Measurements from ENCODE around the gene GPN2. TPM values are rescaled to one million over a fixed set of nuclear protein-coding genes. Genes with fewer than 3 reads are reported as not detected.

GPN2 gene
- polyA plus RNA-seq (2011; rRNA removed) = 28.7 and 40.3 TPM in 2 replicates
- 34.6 and 49.0 TPM in 2 replicates for polyA minus RNA-seq (2011; rRNA and poly(A)+ RNA removed)

DNA sequence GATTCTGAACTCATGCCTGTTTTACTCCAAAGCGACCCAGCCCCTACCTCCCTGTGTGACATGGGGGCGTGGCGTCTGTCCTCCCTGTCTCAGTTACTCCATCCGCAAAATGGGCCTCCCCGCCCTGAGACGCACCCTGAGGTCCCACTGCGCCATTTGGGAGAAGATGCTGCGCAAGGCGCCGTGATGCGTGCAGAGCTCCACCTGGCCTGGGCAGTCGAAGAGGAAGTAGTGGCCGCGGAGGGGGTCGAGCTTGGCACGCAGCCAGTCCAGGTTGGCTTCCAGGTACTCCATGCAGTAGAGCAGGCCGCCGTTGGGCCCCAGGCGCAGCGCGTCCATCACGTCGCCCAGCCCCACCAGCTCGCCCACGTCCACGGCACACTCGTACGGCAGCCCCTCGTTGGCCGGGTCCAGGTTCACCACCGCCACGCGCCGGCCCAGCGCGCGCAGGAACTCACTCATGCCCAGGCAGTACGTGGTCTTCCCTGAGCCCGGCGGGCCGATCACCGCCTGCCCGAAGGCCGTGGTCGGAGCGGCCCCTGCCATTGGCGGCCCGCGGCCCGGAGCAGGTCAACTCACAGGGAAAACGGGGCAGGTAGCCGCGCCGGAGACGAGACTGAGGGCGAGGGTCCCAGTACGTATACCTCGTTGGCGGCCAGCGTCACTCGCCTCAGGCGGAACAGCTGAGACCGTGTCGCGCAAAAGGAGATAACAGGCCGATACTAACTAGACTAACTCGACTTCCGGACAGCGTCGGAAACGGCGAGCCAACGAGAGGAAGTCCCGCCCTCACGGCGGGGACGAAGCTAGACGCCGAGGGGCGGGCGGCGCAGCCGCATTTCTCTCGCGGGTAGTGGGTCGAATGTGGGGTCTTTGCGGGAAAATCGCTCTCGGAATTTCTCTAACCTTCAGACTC, at the start of gene GPN2:
GPN2 (minus strand) TSS at position 733 of the 916 bp plus-strand sequence; CDS start at position 546, 187 bp downstream.
- DNase-seq (ENCODE audit: low read depth, low spot score) = no peak
- Histone ChIP-seq H3K4me3 (ENCODE audit: low read depth, low read length) (peak within 1 kb of the TSS; percentile 98), H3K27ac (ENCODE audit: low read depth, low read length) (peak within 1 kb of the TSS; percentile 80), H3K9me3 (ENCODE audit: control insufficient read depth, insufficient read depth, low read length) (peaks cover 3% of the 10 kb centered on the region; the same call in 1 of the 2 replicates), H3K27me3 (ENCODE audit: control insufficient read depth, insufficient read depth, low read length) (no peaks in the 10 kb centered on the region)
- TF ChIP-seq, protein P1, sequence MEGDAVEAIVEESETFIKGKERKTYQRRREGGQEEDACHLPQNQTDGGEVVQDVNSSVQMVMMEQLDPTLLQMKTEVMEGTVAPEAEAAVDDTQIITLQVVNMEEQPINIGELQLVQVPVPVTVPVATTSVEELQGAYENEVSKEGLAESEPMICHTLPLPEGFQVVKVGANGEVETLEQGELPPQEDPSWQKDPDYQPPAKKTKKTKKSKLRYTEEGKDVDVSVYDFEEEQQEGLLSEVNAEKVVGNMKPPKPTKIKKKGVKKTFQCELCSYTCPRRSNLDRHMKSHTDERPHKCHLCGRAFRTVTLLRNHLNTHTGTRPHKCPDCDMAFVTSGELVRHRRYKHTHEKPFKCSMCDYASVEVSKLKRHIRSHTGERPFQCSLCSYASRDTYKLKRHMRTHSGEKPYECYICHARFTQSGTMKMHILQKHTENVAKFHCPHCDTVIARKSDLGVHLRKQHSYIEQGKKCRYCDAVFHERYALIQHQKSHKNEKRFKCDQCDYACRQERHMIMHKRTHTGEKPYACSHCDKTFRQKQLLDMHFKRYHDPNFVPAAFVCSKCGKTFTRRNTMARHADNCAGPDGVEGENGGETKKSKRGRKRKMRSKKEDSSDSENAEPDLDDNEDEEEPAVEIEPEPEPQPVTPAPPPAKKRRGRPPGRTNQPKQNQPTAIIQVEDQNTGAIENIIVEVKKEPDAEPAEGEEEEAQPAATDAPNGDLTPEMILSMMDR (IDR thresholded peaks at IDR 0.05; ENCODE audit: low read depth, low read length) = no peak
- POLR2A ChIA-PET = interaction anchor here (0.6 to 2.3 kb wide), 14 partner anchors 8 to 312 kb away, joined by 3 to 24 read pairs (median 4); partner anchors contain the start of gene GPATCH3
- CTCF ChIA-PET = interaction anchor here (0.8 to 0.9 kb wide), 2 partner anchors 9 kb away, joined by 3 read pairs; no protein-coding TSS in a partner anchor

DNA sequence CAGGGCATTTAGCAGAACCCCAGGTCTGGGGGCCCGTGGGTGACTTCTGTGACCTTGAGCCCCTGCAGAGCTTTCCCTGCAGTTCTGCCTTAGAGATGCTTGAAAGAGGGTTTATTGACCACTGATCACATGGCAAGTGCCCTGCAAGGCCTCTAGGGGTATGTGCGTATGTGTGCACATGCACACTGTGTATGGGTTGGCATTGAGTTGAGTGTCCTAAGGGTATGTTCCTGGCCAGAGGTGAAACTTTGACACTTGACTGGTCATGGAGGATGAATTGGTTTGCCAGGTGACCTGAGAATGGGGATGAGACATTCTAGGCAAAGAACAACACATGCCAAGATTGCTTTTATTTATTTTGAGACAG, 48.6 kb upstream of the GPN2 start:
- CTCF ChIA-PET = interaction anchor here (0.8 kb wide), 1 partner anchor 20 kb away, joined by 3 read pairs; no protein-coding TSS in a partner anchor
- Histone ChIP-seq H3K27me3 (ENCODE audit: control insufficient read depth, insufficient read depth, low read length) (no peaks in the 10 kb centered on the region), H3K9me3 (ENCODE audit: control insufficient read depth, insufficient read depth, low read length) (no peaks in the 10 kb centered on the region), H3K4me3 (ENCODE audit: low read depth, low read length) (no peak overlapping the region), H3K27ac (ENCODE audit: low read depth, low read length) (no peak overlapping the region)
- POLR2A ChIA-PET = interaction anchor here (1.0 kb wide), 1 partner anchor 9 kb away, joined by 5 read pairs; no protein-coding TSS in a partner anchor
- no peak for DNase-seq (ENCODE audit: low read depth, low spot score)
- TF ChIP-seq, protein P1 (IDR thresholded peaks at IDR 0.05; ENCODE audit: low read depth, low read length) = no peak

DNA sequence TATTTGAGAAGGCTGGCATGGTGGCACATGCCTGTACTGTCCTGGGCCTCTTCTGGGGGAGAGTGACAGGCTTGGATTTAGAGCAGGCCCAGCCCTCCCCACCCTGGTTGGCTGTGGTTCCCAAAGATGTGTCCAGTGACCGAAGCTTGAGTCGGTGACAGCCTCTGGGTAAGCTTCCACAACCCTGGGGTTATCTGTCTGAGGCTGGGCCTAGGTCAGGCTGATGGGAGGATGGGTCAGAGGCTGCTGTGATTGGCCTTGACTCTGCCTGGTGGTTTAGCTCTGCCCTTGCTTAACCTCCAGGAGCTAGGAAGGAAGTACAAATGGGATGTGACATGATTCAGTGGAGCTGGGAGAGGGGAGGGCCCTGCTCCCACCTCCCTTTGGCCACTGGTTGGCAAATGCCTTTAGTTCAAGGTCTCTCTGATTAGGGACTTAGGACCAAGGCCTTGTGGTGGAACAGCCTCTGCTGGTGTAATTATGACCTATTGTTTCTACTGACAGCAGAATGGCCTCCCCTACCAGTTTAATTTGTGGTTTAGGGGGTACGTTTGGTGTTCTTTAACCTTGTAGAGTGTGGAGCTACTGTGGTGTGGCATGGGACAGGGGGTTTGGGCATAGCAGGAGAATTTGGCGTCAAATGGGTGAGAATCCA, 48.0 kb upstream of the GPN2 start:
- Histone ChIP-seq H3K27me3 (ENCODE audit: control insufficient read depth, insufficient read depth, low read length) (no peaks in the 10 kb centered on the region), H3K9me3 (ENCODE audit: control insufficient read depth, insufficient read depth, low read length) (no peaks in the 10 kb centered on the region), H3K4me3 (ENCODE audit: low read depth, low read length) (no peak overlapping the region), H3K27ac (ENCODE audit: low read depth, low read length) (no peak overlapping the region)
- ChIA-PET POLR2A (interaction anchor here (0.6 to 1.0 kb wide), 2 partner anchors 9 to 216 kb away, joined by 3 to 5 read pairs; no protein-coding TSS in a partner anchor), CTCF (interaction anchor here (0.8 kb wide), 1 partner anchor 20 kb away, joined by 3 read pairs; no protein-coding TSS in a partner anchor)
- DNase-seq (ENCODE audit: low read depth, low spot score) = no peak
- TF ChIP-seq, protein P1 (IDR thresholded peaks at IDR 0.05; ENCODE audit: low read depth, low read length) = no peak

DNA sequence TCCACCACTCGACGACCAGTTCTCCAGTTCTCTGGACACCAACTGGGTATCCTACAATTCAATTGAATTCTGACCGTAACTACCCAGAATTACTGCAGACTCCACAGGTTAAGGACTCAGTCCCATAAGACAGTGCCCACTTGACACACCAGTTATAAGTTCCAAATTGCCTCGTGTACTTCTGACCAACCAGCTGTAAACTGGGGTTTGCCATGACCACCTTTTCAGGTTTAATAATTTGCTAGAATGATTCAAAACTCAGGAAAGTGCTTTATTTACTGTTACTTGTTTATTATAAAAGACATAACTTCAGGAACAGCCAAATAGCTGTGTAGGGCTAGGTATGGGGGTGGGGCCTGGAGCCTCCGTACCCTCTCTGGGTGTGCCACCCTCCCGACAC, 46.7 kb upstream of the GPN2 start:
- TF ChIP-seq, protein P1 (IDR thresholded peaks at IDR 0.05; ENCODE audit: low read depth, low read length) = no peak
- POLR2A ChIA-PET = no interaction called here
- CTCF ChIA-PET = interaction anchor here (0.7 kb wide), 1 partner anchor 110 kb away, joined by 3 read pairs; no protein-coding TSS in a partner anchor
- no peaks in the 10 kb centered on the region for H3K27me3 ChIP-seq (ENCODE audit: control insufficient read depth, insufficient read depth, low read length)
- H3K9me3 ChIP-seq (ENCODE audit: control insufficient read depth, insufficient read depth, low read length) = no peaks in the 10 kb centered on the region
- no peak overlapping the region for H3K4me3 ChIP-seq (ENCODE audit: low read depth, low read length)
- no peak for DNase-seq (ENCODE audit: low read depth, low spot score)
- no peak overlapping the region for H3K27ac ChIP-seq (ENCODE audit: low read depth, low read length)
